KG1 (cell line): ENCODE results near the gene MOSMO.
"Not testable (repeated sequence)": the region's sequence is repeated elsewhere in the genome, so short reads cannot be mapped to it uniquely, and the experiment has no call there.

Experiments used
- DNase-seq: peaks from one replicate; lab custom pipeline; 2025; lab: John Stamatoyannopoulos, UW

MOSMO gene

GRCh38 chr16:22093996-22094395 is 86.1 kb downstream of the MOSMO start:
- DNase-seq: no peak

GRCh38 chr16:22098405-22099255 is 90.7 kb downstream of the MOSMO start:
- peak; percentile 4 for DNase-seq

- DNase-seq: no peak
These were observed 91.5 kb downstream of the MOSMO start for GRCh38 chr16:22099256-22099975.

- no peak for DNase-seq
These were observed 95.5 kb downstream of the MOSMO start for GRCh38 chr16:22103441-22103840.

GRCh38 chr16:22109258-22109898 is 101.5 kb downstream of the MOSMO start:
- DNase-seq: no peak

- not testable (repeated sequence) for DNase-seq
These were observed 103.7 kb downstream of the MOSMO start for GRCh38 chr16:22111629-22112028.

GRCh38 chr16:22116095-22116700 is 108.3 kb downstream of the MOSMO start:
- DNase-seq: no peak

GRCh38 chr16:22117609-22118008 is 109.7 kb downstream of the MOSMO start:
- DNase-seq: no peak

- DNase-seq: no peak
These were observed 112.5 kb downstream of the MOSMO start for GRCh38 chr16:22120440-22120839.

- no peak for DNase-seq
These were observed 114.3 kb downstream of the MOSMO start for GRCh38 chr16:22122239-22122638.

- DNase-seq: no peak
These were observed 115.2 kb downstream of the MOSMO start for GRCh38 chr16:22123146-22123545.

- DNase-seq: no peak
These were observed 116.0 kb downstream of the MOSMO start for GRCh38 chr16:22123759-22124490.

GRCh38 chr16:22124583-22125284 is 116.8 kb downstream of the MOSMO start:
- DNase-seq: no peak

- DNase-seq: no peak
These were observed 118.2 kb downstream of the MOSMO start for GRCh38 chr16:22126037-22126558.

- not testable (repeated sequence) for DNase-seq
These were observed 120.6 kb downstream of the MOSMO start for GRCh38 chr16:22128537-22128936.

GRCh38 chr16:22130528-22130927 is 122.6 kb downstream of the MOSMO start:
- no peak for DNase-seq

GRCh38 chr16:22132801-22133200 is 124.9 kb downstream of the MOSMO start:
- no peak for DNase-seq
